GM18861 (cell line): Measurements from ENCODE around the gene PIGM.

Experiments used
- ATAC-seq: cut with Tn5 transposase; IDR thresholded peaks from one replicate; pipeline ENCODE4 v1.9.1; 2021; ENCODE audit not compliant: unreplicated experiment

The PIGM gene

GRCh38 chr1:160031365-160032164 lies at the start of gene PIGM:
Gene PIGM, minus strand, starts transcription at chr1:160031990. Its CDS starts 251 bp downstream, at chr1:160031739.
- ATAC-seq: peak; percentile 90

DNA sequence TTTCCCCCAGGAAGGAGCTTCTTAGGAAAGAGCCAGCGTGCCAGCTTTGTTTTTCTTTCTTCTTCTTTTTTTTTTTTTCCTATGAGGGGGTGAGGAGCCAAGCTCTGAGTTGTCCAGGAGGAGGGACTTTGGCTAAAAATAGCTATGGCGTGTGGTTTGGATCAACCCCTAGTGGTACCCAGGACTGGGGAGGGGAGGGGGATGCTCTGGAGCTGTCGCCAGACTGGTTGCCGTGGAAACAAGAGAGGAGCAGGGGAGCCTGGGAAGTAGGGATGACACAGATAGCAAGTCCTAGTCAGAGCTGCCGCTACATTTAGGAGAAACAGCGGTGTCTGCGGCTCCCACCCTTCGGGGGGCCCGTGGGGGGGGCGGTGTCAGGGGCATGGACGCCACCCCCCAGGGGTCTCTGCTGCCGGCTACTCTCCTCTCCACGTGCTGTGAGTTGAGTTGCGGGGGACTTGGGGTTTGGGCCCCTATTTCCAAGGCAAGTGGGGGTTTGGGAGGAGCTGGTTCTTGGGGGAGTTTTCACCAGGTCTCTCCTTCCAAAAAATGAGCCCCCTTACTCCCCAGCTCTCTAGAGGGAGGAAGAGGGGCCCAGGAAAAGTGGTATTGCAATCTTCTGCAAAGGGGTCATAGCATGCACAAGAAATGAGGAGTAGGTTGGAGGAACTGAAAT lies 49.6 kb upstream of the PIGM start, which contains the start of gene KCNJ9:
Gene KCNJ9 (plus strand): TSS at position 278 of the 676 bp plus-strand sequence. CDS start 2,493 bp downstream, outside the sequence.
- ATAC-seq: no peak

- no peak for ATAC-seq
These were observed 48.8 kb upstream of the PIGM start for GRCh38 chr1:160080381-160081100.

DNA sequence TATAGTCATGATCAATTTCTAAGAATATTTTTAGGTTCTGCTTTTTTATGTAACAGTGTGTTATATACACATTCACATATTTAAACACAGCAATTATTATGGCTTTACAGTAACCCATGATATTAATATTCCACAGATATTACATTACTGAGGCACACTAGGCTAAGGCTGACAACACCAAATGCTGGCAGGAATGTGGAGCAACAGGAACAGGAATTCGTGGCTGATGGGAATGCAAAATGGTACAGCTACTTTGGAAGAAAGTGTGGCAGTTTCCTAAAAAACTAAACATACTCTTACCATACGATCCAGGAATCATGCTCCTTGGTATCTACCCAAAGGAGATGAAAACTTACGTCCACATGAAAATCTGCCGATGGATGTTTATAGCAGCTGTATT lies 47.7 kb upstream of the PIGM start:
- ATAC-seq: no peak

- no peak for ATAC-seq
These were observed 46.9 kb upstream of the PIGM start for GRCh38 chr1:160078512-160079195.

DNA sequence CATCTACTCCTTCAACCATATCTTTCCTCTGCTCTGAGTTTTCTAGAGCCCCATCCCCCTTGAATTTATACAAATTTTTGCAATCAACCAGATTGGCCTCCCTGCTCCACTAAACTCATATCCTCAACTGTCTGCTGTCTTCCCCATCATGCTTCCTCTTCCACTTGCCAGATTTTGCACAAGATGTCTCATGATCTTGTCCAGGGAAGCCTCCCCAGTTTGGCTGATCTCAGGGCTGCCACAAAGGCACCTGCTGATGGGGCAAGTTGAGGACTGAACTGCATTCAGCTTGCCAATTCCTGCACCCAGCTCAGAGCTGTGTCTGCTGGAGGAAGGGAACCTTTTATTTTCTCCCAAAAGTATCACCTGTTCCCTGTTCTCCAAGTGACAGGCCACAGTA lies 45.7 kb upstream of the PIGM start:
- no peak for ATAC-seq

DNA sequence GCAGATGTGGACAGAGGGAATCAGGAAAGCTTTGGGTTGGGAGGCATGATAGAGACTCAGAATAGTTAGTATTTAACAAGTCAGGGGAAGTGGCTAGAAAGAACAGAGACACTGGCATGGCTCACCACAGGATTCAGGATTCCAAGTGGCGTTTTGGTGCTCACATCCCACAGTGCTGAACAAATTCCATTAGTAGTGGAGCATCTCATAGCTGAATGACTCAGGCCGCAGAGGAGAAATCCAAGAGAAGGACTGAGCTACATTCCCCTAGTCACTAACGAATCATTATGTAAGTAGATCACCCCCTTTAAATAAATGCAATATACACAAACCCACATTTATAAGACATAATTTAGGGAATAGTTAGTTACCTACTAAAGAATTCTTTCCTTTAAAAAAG lies 44.5 kb upstream of the PIGM start:
- no peak for ATAC-seq

DNA sequence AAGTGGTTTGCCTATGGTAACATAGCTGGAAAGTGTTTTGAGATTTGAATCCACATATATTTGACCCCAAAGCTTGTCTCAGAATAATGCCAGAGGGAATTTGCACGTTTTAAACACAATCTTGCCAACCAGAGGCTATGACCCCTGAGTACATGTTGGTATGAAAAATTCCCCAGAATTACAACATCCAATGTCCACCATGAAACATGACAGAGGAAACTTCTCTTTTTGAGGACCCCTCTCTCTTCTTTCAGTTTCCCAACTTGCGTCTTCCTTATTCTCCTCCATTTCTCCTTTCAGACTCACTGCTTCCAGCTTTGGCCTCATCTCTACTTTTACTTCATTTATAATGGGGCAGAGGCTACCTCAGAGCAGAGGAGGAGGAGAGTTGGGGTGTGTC lies 44.0 kb upstream of the PIGM start:
- no peak for ATAC-seq

- no peak for ATAC-seq
These were observed 43.1 kb upstream of the PIGM start for GRCh38 chr1:160074865-160075264.

GRCh38 chr1:160071289-160071688 lies 39.5 kb upstream of the PIGM start:
- ATAC-seq: no peak

DNA sequence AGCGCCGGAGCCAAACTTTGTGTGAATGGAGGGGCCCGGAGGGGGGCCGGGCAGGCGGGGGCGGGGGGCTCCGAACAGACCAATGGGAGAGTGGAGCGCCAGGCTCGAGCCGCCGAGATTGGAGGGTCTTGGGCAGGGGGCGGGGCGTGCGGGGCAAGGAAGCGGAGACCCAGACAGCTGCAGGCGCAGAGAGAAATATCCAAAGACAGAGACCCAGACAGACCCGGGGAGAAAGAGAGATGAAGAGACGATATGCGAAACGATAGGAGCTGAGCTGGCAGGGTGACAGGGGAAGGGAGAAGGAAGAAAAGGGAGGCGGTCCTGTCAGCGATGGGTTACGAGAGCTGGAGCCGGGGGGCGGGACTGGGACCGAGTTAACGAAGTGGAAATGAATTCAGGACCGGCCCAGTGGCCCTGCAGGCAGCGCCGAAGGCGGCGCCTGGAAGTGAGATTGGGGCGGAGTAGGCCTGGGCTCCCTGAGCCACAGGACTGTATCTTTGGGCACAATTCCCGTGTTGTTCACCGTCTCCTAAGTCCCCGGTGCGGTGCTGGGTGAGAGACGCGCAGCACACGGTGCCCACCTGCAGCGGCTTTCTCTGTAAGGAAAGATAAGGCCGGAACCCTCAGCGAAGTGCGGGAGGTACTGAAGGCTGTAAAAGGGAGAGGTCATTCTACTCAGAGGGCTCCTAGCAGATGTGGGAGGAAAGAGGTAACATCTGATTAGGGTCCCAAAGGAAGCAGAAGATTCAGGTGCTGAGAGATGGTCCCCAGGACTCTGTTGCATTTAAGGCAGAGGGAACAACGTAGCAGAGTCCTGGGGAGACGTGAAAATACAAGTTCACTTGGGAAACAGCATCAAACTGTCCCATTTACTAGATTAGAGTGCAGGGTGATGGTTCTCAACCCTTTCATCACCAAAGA lies 38.7 kb upstream of the PIGM start:
- ATAC-seq: no peak

- no peak for ATAC-seq
These were observed 37.9 kb upstream of the PIGM start, which contains the start of gene KCNJ10 for GRCh38 chr1:160069460-160070231. Gene KCNJ10, minus strand, starts transcription at chr1:160070160. Its CDS starts 27,628 bp downstream, at chr1:160042532.

DNA sequence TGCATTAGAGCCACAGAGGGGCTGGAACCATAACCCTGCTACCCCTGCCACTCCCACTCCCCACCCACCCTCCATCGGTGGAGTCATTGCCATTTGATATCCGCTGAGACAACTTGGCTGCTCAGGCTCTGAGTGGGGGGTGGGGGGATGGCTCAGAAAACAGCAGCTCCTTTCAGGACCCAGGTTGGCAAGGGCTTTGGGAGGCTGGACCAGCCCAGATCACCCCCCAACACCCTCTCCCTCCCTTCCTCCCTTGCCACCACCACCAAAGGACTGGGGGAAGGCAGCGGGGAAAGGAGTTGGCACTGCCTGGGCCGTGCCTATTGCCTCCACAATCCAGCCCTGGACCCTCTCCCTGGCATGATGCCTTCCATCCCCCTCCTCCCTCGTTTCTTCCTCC lies 36.4 kb upstream of the PIGM start:
- ATAC-seq: no peak

- no peak for ATAC-seq
These were observed 35.3 kb upstream of the PIGM start for GRCh38 chr1:160066829-160067745.

- ATAC-seq: no peak
These were observed 33.0 kb upstream of the PIGM start for GRCh38 chr1:160064746-160065145.

- no peak for ATAC-seq
These were observed 32.4 kb upstream of the PIGM start for GRCh38 chr1:160064164-160064563.

- ATAC-seq: no peak
These were observed 31.4 kb upstream of the PIGM start for GRCh38 chr1:160063176-160063575.

DNA sequence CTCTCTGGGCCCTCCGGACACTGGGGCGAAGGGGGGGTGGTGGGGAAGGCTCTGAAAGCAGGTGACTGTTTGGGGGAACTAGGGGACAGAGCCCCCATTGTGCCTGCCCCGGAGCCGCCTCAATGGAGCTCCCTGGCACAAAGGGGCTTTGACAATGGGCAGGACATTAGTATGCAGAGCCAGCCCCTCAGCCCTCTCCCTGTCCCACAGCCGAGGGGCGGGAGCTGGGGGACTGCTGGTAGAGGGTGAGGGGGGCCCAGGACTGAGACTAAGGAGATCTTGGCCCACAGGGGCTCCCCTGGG lies 30.4 kb upstream of the PIGM start:
- no peak for ATAC-seq
